Endometrium (tissue), 2 donors: ENCODE results near the gene PKNOX2.

Experiments used
- FAIRE-seq: peaks from 2 replicates; lab custom pipeline; 2012; peaks lifted over from hg19 to GRCh38; lab: Jason Lieb, UNC
- donor health status: control.
- donor health status: control.

PKNOX2 gene

DNA sequence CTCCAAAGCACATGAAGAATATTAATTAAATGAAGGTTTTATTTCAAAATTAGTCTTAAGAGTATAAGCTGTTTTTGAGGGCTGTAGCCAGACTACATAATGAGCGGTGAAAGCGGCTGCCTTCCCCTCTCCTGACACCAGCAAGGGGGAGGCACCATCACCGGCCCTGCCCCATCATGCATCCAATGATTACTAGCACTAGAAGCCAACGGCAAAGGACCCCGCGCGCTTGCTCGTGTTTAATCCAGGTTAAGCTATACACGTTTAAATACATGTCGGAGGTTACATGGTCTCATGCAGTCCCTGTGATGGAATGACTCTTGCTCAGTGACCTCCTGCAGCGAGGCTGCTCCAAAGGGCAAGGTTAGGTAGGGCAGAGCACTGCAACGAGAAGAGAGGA, 281.2 kb downstream of the PKNOX2 start:
- FAIRE-seq = no peak

DNA sequence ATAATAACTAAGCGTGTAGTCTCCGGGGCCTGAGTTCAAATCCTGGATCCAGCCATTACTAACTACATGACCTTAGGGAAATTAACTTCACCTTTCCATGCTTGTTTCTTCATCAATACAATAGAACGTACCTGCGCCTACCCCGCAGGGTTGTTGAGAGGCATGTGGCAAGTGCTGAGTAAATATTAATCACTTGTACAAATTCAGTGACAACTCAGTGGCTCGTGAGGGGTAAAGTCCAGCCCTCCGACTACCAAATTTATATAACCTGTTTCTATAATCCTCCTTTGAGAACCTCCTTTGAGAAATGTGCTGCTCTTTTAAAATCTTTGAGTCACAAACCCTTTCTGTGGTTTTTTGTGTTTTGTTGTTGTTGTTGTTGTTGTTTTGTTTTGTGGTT, 281.7 kb downstream of the PKNOX2 start:
- no peak for FAIRE-seq

DNA sequence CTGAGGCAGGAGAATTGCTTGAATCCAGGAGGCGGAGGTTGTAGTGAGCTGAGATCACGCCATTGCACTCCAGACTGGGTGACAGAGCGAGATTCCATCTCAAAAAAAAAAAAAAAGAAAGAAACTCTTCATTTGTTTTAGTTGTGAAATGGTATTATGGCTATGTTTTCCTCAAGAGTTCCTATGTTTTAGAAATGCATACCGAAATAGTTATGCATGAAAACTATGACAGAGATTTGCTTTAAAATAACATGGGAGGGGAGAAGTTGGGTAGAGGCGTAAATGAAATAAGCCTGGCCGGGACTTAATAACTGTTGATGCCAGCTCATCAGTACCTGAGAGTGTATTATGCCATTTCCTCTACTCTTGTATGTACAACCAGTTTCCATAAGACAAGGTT, 283.2 kb downstream of the PKNOX2 start:
- FAIRE-seq = no peak

DNA sequence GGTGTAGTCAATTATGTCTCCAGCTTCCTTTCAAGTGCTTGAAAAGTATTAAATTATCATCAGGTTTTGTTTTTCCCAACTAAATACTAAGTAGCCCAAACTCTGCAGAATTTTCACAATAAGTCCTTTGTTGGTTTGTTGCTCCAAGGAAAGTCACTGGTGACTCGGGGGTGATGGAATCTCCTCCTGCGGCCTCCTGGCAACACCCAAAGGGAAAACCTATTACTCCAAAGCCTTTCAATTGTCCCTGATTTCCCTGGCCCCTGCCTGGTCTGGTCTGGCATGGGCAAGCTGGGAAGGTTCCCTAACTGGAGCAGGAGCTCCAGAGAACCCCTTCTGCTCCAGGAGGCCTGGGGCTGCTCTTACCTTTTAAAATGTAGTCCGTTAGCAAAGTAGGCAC, 283.6 kb downstream of the PKNOX2 start:
- FAIRE-seq = no peak

DNA sequence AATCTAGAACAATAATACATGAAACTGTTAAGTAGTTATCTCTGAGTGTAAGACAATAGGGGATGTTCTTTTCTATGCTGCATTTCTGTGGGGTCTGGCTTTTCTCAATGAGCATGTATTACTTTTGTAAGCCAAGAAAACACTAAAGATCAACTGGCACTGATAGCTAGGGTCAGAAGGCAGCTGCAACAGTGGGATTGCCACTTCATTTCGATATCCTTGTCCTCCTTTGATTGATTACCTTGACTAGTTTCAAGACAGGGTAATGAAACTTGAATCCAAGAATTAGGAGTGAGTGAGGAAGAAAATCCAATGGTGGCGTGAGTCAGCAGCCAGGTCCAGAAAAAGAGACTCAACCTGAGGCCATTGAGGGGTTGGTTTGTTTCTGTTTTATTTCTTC, 285.0 kb downstream of the PKNOX2 start:
- no peak for FAIRE-seq

DNA sequence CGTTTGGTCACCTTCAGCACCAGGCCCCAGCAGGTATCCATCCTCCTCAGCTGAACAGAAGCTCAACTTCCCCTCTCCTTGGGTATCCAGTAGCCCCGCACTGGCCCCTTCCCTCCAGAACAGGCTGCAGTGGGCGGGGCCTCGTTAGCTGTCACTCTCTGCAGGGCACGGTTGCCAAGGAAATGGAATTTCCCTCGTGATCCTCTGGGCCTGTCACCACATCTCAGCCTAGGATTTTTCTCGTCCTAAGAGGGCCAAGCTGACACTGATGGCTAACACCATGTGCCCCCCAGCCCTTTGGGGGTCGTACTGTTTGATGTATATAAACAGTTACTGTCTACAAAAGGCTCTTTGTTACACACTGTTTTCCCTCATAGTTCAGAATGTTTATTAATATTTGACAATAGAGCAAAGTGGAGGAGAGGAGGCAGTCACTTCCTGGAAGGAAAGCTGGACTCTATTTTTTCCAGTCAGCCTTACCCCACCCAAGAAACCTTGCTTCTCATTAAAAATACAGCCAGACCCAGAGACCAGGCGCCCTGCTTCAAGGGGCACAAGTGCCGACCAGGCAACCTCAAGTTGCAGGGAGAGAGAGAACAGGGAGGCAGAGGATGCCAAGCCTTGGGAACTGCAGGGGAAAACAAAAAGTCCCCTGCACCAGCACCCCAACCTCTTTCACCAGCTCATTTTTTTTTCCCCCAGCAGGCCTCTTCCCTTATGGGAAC, 287.0 kb downstream of the PKNOX2 start:
- FAIRE-seq = no peak

DNA sequence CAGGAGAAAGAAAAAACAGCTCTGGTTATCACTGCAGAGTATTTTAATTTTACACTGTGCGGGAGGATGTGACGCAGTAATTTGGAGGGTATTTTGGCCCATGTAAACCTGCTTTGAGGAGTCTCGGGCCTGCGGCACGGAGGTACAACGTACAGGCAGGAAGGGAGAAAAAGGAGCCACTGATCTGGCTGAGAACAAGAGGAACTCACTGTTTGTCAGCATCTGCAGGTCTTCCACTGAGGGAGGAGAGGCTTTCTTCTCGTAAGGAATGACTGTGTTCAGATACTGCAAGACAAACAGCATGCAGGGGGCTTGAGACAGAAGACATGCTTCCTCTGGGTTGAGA, 287.5 kb downstream of the PKNOX2 start:
- FAIRE-seq = no peak

DNA sequence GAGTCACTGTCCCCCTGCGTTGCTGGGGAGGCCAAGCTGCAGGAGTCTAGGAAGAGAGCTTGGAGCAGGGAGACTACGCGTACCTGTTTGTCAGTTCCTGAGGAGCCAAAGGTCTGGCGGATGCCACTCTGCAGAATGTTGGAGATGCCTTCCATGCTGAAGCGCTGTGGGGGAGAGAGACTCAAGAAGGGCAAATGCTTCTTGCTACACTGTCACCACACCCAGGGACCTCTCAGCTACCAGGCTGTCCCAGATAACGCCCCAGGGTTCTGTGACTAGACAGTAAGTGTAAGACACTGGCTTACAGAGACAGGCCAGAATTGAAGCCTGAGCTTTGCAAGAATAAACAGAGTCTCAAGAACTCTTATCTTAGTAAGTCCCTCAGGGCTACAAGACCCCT, 289.5 kb downstream of the PKNOX2 start:
- FAIRE-seq = no peak

DNA sequence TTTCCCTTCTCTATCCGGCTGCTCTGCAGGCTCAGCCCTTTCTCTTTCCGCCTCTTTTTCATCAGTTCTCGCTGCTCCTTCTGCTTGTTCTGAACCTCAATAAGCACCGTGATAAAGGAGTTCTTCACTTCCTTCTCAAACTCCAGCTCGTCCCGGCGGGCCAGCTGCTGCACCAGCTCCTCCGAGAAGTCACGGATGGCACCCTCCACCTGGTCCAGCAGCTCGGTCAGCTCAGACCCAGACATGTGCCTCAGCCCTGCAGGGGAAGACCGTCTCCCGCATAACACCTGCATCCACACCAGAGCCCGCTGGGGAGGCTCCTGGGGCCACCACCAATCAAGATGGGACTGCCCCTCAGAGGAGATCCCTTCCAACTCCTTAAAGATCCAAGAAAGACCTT, 291.3 kb downstream of the PKNOX2 start:
- FAIRE-seq = no peak

DNA sequence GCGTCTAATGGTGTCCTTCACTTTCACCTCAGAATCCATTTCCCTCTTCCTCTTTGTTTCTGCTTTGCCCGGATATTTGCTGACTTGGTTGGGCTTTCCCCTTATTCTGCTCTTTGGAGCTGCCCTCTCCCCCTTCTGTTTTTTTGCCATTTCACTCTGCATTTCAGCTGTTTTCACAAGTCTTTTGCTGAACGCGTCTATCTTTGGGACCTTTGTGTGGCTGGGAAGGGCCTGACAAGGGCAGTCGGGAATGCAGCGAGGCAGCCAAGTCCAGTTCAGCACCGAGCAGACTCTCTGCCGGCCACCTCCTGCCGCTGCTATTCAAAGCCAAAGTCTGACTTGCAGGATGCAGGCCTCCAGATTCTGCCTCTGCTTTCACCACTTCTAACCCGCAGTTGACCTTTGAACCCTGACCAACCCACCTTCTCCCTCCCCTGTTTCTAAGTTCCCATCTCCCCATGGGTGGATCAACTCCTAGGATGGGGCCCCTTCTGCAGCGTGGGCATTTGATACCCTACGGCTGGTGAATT, 293.3 kb downstream of the PKNOX2 start:
- FAIRE-seq = no peak

DNA sequence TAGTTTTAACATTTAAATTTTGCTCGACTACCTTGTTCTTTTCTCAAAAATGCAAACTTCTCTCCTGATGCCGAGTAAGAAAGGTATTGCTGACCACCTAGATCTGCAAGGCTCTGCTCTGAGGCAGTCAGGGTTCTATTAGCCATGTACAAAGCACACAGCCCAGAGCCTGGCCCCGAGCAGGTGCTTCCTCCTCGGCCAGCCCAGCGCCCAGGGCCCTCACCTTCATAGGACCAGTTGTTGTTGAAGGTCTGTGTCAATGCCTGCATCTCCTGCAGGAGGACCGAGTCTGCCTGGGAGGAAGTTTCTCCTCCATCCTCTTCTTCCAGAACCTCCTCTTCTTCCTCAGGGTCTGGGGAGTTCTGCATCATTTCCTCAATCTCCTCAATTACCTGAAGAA, 295.7 kb downstream of the PKNOX2 start:
- no peak for FAIRE-seq

DNA sequence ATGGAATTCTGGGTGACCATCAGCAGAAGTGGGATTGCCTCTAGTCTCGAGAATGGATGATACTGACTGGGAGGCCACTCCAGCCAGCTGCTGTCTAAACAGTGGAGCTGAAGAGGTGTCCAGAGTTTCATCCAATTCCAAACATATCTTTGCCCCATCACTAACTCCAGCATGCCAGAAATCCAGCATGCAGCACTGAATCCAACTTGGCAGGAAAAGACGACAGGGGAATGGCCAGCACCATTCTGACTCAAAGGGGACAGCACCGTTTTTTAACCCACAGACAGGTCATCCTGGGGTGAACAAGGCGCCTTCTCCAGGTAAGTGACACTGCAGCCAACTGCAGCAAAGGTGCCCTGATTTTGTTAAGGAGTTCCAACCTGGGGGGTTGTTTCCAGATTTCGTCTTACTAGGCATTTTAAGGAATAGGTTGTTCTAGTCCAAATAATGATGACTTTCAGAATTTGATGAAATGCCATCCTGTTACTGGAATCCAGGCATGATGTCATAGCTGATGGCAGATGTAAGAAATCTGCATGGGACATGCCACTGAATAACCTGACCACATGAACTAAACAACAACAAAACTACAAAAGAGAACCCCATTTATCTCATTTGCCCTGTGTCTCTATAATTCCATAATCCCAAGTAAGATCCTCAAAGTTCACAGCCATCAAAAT, 299.2 kb downstream of the PKNOX2 start:
- no peak for FAIRE-seq

DNA sequence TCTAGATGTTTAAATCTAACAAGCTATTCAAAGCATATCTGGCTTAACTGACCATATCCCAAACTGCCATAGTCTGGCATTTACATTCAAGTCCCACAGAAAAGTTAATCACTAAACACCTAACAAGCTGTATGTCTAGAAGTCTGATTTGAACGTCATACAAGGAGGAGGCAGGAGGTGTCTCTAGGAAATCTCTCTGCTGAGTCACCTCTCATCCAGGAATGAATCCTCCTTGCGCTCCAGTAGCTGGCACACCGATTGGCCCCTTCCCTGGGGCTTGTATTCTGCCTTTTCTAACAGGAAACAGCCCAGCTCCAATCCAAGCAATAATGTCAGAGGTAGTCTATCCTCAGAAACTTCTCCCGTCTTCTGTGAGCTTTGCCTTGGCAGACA, 299.7 kb downstream of the PKNOX2 start:
- no peak for FAIRE-seq

DNA sequence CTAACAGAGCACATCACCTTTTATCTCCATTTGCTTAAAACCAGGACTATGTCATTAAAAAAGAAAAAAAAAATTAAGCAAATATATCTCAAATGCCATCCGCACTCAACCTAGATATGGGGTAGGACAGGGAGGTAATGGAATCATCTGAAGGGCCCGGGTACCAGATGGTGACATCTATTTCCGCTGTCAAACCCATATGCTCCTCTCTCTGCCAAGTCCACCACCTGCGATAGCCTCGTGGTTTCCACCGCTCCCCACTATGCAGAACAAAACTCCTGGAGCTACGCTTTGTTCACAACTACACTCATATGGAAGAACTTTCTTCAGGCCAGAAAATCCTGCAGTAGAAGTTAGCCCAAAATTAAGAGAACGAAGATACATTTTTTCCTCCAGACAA, 300.1 kb downstream of the PKNOX2 start:
- FAIRE-seq = no peak

DNA sequence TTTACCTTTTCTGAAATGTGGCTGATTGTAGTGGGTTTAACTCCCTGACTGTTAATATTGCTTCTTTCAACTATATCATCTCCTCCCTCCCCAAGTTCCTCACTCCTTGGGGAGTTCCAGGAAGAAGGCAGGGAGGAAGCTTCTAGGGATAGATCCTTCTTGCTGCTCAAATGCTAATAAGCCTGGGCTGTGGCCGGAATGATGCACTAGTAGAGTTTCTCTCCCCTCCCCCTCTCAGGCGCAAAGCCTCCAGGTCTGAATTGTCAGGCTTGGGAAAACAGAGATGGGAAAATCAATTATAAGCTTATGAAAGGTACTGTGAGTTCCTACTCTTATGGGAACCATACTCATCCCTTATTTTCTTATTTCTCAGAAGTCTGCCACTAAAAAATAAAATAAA, 300.7 kb downstream of the PKNOX2 start:
- no peak for FAIRE-seq

DNA sequence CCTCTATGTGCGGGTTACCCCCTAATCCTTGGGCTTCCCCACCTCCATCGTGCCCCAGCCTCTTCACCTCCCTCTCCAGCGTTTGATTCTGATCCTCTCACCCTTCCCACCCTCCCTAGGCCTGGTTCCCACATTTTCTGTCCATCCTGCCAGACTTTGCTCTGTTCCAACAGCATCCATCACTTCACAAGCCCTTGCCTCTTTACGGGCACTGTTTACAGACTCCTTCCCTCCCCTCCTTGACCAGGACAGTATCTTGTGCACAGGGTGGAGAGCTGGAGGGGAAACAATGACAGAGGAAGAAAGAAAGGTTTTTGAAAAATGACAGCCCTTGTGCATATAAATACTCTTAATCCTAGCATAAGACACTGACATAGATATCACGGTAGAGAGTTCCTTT, 301.1 kb downstream of the PKNOX2 start:
- FAIRE-seq = no peak

DNA sequence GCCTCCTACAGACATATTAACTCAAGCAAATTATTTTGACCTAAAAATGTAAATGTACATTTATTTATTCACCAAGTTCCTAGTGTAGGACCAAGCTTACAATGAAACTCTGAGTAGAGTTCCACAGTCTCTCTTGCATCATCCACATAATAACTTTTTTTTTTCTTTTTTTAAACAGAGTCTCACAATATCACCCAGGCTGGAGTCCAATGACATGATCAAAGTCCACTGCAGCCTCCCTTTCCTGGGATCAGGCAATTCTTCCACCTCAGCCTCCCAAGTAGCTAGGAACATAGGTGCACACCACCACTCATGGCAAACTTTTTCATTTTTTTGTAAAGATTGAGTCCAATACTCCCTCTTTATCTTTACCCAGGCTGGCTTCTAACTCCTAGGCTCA, 303.5 kb downstream of the PKNOX2 start:
- no peak for FAIRE-seq

DNA sequence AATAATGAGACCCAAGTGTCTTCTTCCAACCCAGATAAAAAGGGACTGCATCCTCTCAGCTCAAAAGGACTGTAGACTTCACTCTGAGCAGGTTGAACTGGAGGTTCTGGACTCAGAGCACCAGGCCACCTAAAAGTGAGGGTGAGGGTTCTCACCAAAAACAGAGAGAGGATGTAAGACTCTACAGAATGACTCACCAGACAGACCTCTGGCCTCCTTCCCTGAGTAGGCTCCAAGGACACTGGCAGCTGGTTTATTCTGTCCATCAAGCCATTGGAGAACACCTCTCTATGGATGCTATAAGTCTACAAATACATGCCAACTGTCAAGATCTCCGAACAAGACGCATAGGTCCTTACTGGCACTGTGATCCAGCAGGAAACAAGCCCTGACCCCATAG, 304.3 kb downstream of the PKNOX2 start:
- no peak for FAIRE-seq

DNA sequence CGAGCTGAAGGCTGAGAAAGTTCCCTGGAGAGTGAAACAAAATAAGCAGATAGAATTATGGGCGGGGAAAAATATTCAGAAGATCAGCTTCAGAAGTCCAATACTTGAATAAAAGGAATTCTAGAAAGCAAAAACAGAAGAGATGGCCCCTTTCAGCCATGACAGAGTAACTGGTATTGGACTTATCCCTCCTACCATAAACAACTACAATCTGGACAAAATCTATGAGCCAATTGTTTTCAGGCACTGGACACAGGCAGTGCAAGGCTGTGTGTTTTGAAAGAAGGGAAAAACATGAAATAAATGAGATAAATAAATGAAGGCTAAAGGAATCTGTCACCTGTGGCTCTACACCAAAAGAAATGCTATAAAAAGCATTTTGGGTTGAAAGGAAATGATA, 305.8 kb downstream of the PKNOX2 start:
- FAIRE-seq = no peak

DNA sequence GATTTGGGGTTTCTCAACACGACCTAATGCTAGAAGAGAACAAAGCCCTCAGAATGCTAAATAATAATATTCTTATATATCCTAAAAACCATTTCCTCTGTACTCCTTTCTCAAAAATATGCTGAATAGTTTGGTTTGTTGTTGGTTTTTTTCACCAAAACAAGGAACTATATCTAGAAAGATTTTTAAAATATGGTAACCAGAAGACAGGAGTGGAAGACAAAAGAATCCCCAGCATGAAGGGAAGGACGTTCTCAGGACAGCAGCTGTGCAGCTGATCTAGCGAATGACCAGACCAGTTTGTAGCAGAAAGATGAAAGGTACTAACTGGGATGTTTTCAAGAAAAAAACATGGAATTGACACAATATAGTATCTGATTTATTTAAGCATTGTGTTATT, 312.2 kb downstream of the PKNOX2 start:
- FAIRE-seq = no peak

DNA sequence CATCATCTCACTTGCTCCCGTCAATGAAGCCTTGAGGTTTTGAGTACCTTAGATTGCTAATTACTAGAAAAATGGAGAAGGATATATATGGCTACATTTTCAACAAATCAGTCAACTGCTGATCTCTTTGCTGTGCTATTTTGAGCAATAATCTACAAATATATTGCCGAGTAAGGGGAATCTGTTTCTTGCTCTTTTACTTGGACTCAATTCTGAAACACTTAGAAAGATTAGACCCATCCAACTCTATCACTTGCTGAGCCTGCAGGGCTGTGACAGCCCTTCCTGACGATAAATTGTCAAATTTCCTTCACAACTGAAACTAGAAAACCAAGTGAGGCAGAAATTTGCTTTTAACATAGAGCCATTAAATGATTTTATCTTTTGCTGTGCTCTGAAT, 314.6 kb downstream of the PKNOX2 start:
- FAIRE-seq = no peak

DNA sequence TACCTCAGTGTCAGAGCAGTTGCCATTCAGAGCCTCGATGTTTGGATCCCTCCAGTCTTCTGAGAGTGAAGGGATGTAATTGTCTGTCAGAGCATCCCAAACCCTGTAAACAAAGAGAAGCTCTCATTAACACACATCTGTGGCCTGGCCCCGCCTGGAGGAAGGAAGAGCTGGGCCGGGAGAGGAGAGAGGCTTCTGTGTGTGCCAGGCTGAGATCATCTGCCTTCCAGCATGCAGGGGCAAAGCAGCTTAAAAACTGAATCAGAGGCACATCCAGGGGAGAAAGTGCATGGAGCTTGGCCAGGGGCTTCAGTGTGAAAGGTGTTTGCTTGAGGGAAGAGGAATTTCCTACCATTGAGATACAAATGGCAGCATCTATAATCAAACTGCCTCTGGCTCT, 317.0 kb downstream of the PKNOX2 start:
- no peak for FAIRE-seq
